AG20443 (cell line): ENCODE results near the gene FBXO22.
"Not testable (repeated sequence)": the region's sequence is repeated elsewhere in the genome, so short reads cannot be mapped to it uniquely, and the experiment has no call there.

Experiments
- DNase-seq: peaks from one replicate; pipeline ENCODE4 v3.0.0; 2012; ENCODE audit warnings: low spot score, mixed read lengths

Gene FBXO22

GRCh38 chr15:75981149-75981815, 77.6 kb downstream of the FBXO22 start:
- DNase-seq: no peak

- DNase-seq: no peak
These were observed 78.8 kb downstream of the FBXO22 start for GRCh38 chr15:75982468-75982867.

- DNase-seq: not testable (repeated sequence)
These were observed 81.0 kb downstream of the FBXO22 start for GRCh38 chr15:75984706-75985105.

GRCh38 chr15:75985971-75986370, 82.3 kb downstream of the FBXO22 start:
- DNase-seq: no peak

GRCh38 chr15:75989045-75989444, 85.4 kb downstream of the FBXO22 start:
- no peak for DNase-seq

- DNase-seq: no peak
These were observed 86.2 kb downstream of the FBXO22 start for GRCh38 chr15:75989875-75990274.
